ENCODE data around the gene ARFGEF2.

DNA sequence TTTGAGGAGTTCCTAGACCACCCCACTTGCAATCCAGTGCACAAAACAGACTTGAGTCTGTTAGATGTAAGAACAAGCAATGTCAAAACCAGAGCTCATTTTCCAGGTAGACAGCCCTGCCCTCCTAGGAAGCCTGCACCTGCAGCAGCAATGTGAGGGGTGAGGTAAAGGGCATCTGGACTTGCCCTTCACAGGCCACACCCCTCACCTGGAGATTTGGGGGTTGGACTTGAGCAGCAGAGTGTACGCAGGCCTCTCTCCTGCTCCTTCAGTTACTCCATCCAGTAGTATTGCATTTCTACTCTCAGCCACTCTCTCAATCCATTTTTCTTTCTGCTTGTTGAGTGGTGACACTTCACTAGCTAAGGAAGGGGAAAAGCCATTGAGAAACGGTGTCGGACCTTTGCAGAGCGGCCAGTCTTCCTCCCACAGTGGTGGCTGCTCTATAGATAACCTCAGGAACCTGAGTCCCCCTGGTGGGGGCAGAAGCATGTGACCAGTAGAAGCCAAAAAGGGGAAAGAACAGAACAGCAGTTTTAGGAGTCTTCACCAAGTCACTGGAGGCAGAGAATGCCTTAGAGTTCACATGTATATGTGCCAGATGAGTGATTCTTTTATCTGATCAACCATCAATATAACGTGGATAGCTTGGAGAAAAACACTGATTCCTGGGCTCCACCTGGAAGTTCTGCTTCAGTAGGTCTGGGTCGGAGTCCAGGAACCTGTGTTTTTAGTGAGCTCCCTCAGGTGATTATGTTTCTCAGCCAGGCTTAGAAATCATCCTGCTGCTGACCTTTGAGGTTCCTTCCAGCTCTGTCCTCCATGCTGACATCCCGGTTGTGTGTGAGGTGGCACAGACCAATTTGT, 28.0 kb downstream of the ARFGEF2 start:
- TF ChIP-seq, protein P1, sequence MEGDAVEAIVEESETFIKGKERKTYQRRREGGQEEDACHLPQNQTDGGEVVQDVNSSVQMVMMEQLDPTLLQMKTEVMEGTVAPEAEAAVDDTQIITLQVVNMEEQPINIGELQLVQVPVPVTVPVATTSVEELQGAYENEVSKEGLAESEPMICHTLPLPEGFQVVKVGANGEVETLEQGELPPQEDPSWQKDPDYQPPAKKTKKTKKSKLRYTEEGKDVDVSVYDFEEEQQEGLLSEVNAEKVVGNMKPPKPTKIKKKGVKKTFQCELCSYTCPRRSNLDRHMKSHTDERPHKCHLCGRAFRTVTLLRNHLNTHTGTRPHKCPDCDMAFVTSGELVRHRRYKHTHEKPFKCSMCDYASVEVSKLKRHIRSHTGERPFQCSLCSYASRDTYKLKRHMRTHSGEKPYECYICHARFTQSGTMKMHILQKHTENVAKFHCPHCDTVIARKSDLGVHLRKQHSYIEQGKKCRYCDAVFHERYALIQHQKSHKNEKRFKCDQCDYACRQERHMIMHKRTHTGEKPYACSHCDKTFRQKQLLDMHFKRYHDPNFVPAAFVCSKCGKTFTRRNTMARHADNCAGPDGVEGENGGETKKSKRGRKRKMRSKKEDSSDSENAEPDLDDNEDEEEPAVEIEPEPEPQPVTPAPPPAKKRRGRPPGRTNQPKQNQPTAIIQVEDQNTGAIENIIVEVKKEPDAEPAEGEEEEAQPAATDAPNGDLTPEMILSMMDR (IDR thresholded peaks at IDR 0.05 in 2 of 3, conservative IDR thresholded peaks at IDR 0.05 in 1 of 3; ENCODE audit: control insufficient read depth in 2 of 3, extremely low read depth in 1 of 3, insufficient read depth in 1 of 3, low read depth in 3 of 3, low read length in 3 of 3), result peak in 1 of 3 experiments; percentile 8; a peak in 1 of 6 replicates
- TF ChIP-seq NBN (IDR thresholded peaks at IDR 0.05), result no peak
- TF ChIP-seq, protein P2, sequence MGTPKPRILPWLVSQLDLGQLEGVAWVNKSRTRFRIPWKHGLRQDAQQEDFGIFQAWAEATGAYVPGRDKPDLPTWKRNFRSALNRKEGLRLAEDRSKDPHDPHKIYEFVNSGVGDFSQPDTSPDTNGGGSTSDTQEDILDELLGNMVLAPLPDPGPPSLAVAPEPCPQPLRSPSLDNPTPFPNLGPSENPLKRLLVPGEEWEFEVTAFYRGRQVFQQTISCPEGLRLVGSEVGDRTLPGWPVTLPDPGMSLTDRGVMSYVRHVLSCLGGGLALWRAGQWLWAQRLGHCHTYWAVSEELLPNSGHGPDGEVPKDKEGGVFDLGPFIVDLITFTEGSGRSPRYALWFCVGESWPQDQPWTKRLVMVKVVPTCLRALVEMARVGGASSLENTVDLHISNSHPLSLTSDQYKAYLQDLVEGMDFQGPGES (IDR thresholded peaks at IDR 0.05), result no peak
- TF ChIP-seq RAD21 (IDR thresholded peaks at IDR 0.05; ENCODE audit: insufficient read depth, low read depth, low read length), result 0 out of 2 replicates have a peak, but pooled peaks have one; percentile 9
- TF ChIP-seq EZH2 (IDR thresholded peaks at IDR 0.05; ENCODE audit: borderline replicate concordance, control insufficient read depth, low read depth, low read length), result no peak
- TF ChIP-seq NFYA (IDR thresholded peaks at IDR 0.05; ENCODE audit: borderline replicate concordance, low read depth, low read length), result no peak
- no peak for TF ChIP-seq BRCA1 (IDR thresholded peaks at IDR 0.05; ENCODE audit: low read depth, low read length)
